GM12878 (cell line): ENCODE measurements around the gene FGR. TPM values are rescaled to one million over a fixed set of nuclear protein-coding genes. Genes with fewer than 3 reads are reported as not detected.

Experiments used
- ATAC-seq: fragments of 200-7000 bp; cut with Tn5 transposase; 3 replicates; pipeline ENCODE4 v1.9.1; 2020; ENCODE audit warnings: mild to moderate bottlenecking, moderate library complexity
- BruUV-seq: library from RNA; stranded (reverse); fragments of 400-500 nt; replicated peaks from 2 replicates; lab custom pipeline; 2021; lab: Mats Ljungman, UMichigan
- CTCF ChIA-PET: fragments of 300-600 bp; sonication (Branson Sonifier 250); formaldehyde crosslinking; extraction: SDS; loops from one replicate; lab custom pipeline; 2021; ENCODE audit warnings: inconsistent platforms; lab: Yijun Ruan, JAX
- POLR2A ChIA-PET: fragments of 350-600 bp; formaldehyde crosslinking; extraction: SDS; loops from one replicate; lab custom pipeline; 2021; ENCODE audit warnings: inconsistent platforms; lab: Charles Lee
- RAD21 ChIA-PET: fragments of 300-600 bp; sonication (Branson Sonifier 250); formaldehyde crosslinking; loops from one replicate; lab custom pipeline; 2023; ENCODE audit warnings: antibody characterized with exemption; ENCODE audit not compliant: unreplicated experiment; lab: Charles Lee
- SMC1A ChIA-PET: fragments of 300-600 bp; sonication (Branson Sonifier 250); formaldehyde crosslinking; loops from one replicate; lab custom pipeline; 2023; ENCODE audit not compliant: unreplicated experiment, uncharacterized antibody; lab: Charles Lee
- DNase-seq: peaks from one replicate; pipeline ENCODE4 v3.0.0-alpha.2; 2011; ENCODE audit warnings: low read depth, low spot score
- FAIRE-seq: peaks from 3 replicates; lab custom pipeline; 2011; peaks lifted over from hg19 to GRCh38; lab: Jason Lieb, UNC
- H2AFZ ChIP-seq: 2 replicates; pipeline ENCODE4 v1.6.0; 2011; ENCODE audit warnings: low read depth, low read length, control low read depth; ENCODE audit not compliant: control insufficient read depth
- H3K27ac ChIP-seq: 2 replicates; pipeline ENCODE4 v1.5.1; 2011; ENCODE audit warnings: control low read depth; ENCODE audit not compliant: control insufficient read depth, insufficient read depth
- H3K27me3 ChIP-seq, 2 experiments: replicated peaks in 1 of 2; 2 replicates each; pipeline versions ENCODE4 v1.6.0 to v1.6.1; 2011; ENCODE audit warnings: low read length in 1 of 2; ENCODE audit not compliant: control insufficient read depth in 2 of 2, insufficient read depth in 2 of 2
- H3K36me3 ChIP-seq, 2 experiments: 2 replicates each; pipeline ENCODE4 v1.5.1; 2011; ENCODE audit warnings: low read length in 1 of 2; ENCODE audit not compliant: control insufficient read depth in 2 of 2, insufficient read depth in 2 of 2
- H3K4me1 ChIP-seq: 2 replicates; pipeline ENCODE4 v1.6.1; 2011; ENCODE audit warnings: mild to moderate bottlenecking, low read length, moderate library complexity, mixed read lengths; ENCODE audit not compliant: control insufficient read depth, insufficient read depth
- H3K4me2 ChIP-seq: 2 replicates; pipeline ENCODE4 v1.6.0; 2011; ENCODE audit warnings: control low read depth; ENCODE audit not compliant: control insufficient read depth, insufficient read depth
- H3K4me3 ChIP-seq: fragments of 200-600 bp; sonication (generic); 2 replicates; pipeline ENCODE4 v1.5.1; 2016
- H3K79me2 ChIP-seq: 2 replicates; pipeline ENCODE4 v1.6.0; 2011; ENCODE audit warnings: low read length; ENCODE audit not compliant: control insufficient read depth, insufficient read depth
- H3K9ac ChIP-seq: 2 replicates; pipeline ENCODE4 v1.8.0; 2011; ENCODE audit warnings: low read length, control low read depth, mixed read lengths; ENCODE audit not compliant: control insufficient read depth, insufficient read depth
- H3K9me3 ChIP-seq: replicated peaks from 3 replicates; pipeline ENCODE4 v1.5.1; 2011; ENCODE audit warnings: mild to moderate bottlenecking, low read length; ENCODE audit not compliant: control insufficient read depth, insufficient read depth
- H4K20me1 ChIP-seq: 2 replicates; pipeline ENCODE4 v1.6.0; 2011; ENCODE audit not compliant: control insufficient read depth, insufficient read depth
- FOXK2 ChIP-seq: fragments of 450-650 bp; IDR thresholded peaks from 2 replicates; pipeline ENCODE4 v1.6.1; 2017; ENCODE audit warnings: mild to moderate bottlenecking, moderate library complexity
- POLR2A ChIP-seq: IDR thresholded peaks from 2 replicates; pipeline ENCODE4 v1.6.1; 2011; ENCODE audit warnings: low read depth, mild to moderate bottlenecking, low read length
- RBBP5 ChIP-seq: fragments of 200-600 bp; sonication (generic); conservative IDR thresholded peaks from 2 replicates; pipeline ENCODE4 v1.6.1; 2016
- RELA ChIP-seq: fragments of 450-650 bp; IDR thresholded peaks from 2 replicates; pipeline ENCODE4 v1.8.0; 2014; ENCODE audit warnings: borderline replicate concordance; ENCODE audit not compliant: partially characterized antibody
- YY1 ChIP-seq: IDR thresholded peaks from 2 replicates; pipeline ENCODE4 v1.6.1; 2011; ENCODE audit warnings: low read depth, mild to moderate bottlenecking, low read length
- WGBS: methylation state at CpG from one replicate; pipeline ENCODE4 v1.1.6; 2016; ENCODE audit warnings: low lambda C conversion rate; ENCODE audit not compliant: insufficient replicate concordance, insufficient coverage; ENCODE audit errors: missing lambda C conversion rate; 5-methylcytosine and 5-hydroxymethylcytosine counted together
- in situ Hi-C: fragments of 300-500 bp; cut with MboI; formaldehyde crosslinking; loops from 9 replicates; pipeline ENCODE4 v1.14.3; 2018; ENCODE audit warnings: mixed read lengths
- intact Hi-C: fragments of 100-400 bp; cut with micrococcal nuclease; formaldehyde crosslinking; loops from one replicate; pipeline ENCODE4 v1.14.2; 2022; ENCODE audit not compliant: unreplicated experiment
- polyA plus RNA-seq, 11 experiments: library from polyadenylated mRNA; depleted of rRNA in 4 of 11; unstranded in 6 of 11; stranded (reverse) in 5 of 11; fragments of >200 nt; fragmentation: Nextera tagmentation in 4 of 11; fragmentation: Illumina TruSeq in 1 of 11; extraction: Ambion mirVana in 4 of 11; extraction: Trizol in 1 of 11; gene quantifications; 1 replicate in 1 of 11; 2 replicates in 10 of 11; pipeline versions ENCODE4 v1.2.1 to v1.2.3, GENCODE V29; 2011 to 2016; ENCODE audit warnings: inconsistent platforms in 2 of 11, missing spikeins in 2 of 11, low read depth in 1 of 11
- total RNA-seq, 4 experiments: library from RNA; depleted of rRNA in 3 of 4; stranded (reverse); fragments of >200 nt in 3 of 4; fragmentation: Illumina TruSeq in 1 of 4; extraction: Trizol in 1 of 4; gene quantifications; 2 replicates each; pipeline versions ENCODE4 v1.2.1 to v1.2.3, GENCODE V29; 2013 to 2021
- TF ChIP-seq, protein P1 (sequence below): IDR thresholded peaks from 2 replicates; pipeline ENCODE4 v1.6.1; 2011; ENCODE audit warnings: low read depth, mild to moderate bottlenecking, low read length, moderate library complexity, borderline replicate concordance; ENCODE audit errors: extremely low read depth

Gene FGR
- total and polyA plus RNA-seq, 10 of the 15 experiments (the other 5 are each of a cell fraction or from before 2014, with no cell fraction given): 10.9 to 193 (median 74.7) TPM

DNA sequence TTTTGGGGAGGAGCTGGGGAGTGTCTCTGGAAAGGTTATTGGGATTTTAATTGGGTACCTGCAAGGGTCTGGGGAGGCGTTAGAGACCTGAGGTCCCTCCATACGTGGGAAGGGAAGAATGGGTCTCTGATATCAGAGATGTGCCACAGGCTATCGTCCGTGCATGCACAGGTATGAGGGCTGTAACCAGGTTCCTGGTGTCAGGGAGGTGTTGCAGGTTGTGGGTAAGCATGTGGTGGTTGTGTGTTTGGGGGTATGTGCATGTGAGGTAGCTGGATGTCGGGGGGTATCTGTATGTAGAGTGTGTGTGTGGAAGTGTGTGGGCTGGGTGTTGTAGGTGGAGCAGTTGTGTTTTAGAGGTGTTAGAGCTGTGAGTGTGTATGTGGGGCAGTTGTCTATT lies 39.4 kb downstream of the FGR start:
- H2AFZ ChIP-seq: no peak overlapping the region
- ChIA-PET RAD21 (interaction anchor here (1.2 kb wide), 1 partner anchor 25 kb away, joined by 5 read pairs; no protein-coding TSS in a partner anchor), CTCF (interaction anchor here (0.6 to 3.0 kb wide), 7 partner anchors 10 to 496 kb away, joined by 3 to 11 read pairs (median 4); no protein-coding TSS in a partner anchor), SMC1A (interaction anchor here (0.7 to 3.1 kb wide), 4 partner anchors 11 to 179 kb away, joined by 3 to 9 read pairs (median 3); no protein-coding TSS in a partner anchor), POLR2A (interaction anchor here (1.2 to 1.3 kb wide), 2 partner anchors 19 to 102 kb away, joined by 3 read pairs; no protein-coding TSS in a partner anchor)
- H3K27ac ChIP-seq: no peak overlapping the region
- ATAC-seq (no peak), FAIRE-seq (no peak), DNase-seq (no peak)
- H3K4me1 ChIP-seq: peaks cover 40% of the 10 kb centered on the region
- intact Hi-C loops: no loop called here
- H3K4me2 ChIP-seq: no peak overlapping the region
- H3K79me2 ChIP-seq: no peaks in the 10 kb centered on the region; the same call in none of the 2 replicates
- H3K27me3 ChIP-seq: no peaks in the 10 kb centered on the region
- no peak overlapping the region for H3K9ac ChIP-seq
- H4K20me1 ChIP-seq: 0 out of 2 replicates have a peak, but pooled peaks cover 3% of the 10 kb centered on the region
- no peak overlapping the region for H3K4me3 ChIP-seq
- in situ Hi-C loops: no loop called here
- TF ChIP-seq YY1: no peak
- no peak for TF ChIP-seq POLR2A
- no peak for TF ChIP-seq RBBP5
- TF ChIP-seq, protein P1, sequence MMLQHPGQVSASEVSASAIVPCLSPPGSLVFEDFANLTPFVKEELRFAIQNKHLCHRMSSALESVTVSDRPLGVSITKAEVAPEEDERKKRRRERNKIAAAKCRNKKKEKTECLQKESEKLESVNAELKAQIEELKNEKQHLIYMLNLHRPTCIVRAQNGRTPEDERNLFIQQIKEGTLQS: no peak
- TF ChIP-seq FOXK2: no peak
- TF ChIP-seq RELA: no peak
- H3K9me3 ChIP-seq: no peaks in the 10 kb centered on the region
- WGBS: 72% methylated on average over 5 of the region's 5 CpGs
- BruUV-seq: no TSS peak
- no peaks in the 10 kb centered on the region; a peak in 1 of 4 replicates for H3K36me3 ChIP-seq
